HG03565 (cell line): ENCODE data around the gene NDUFS2.

Source experiments
- ATAC-seq: cut with Tn5 transposase; IDR thresholded peaks from one replicate; pipeline ENCODE4 v1.9.1; 2021; ENCODE audit warnings: mild to moderate bottlenecking, moderate library complexity; ENCODE audit not compliant: unreplicated experiment

The NDUFS2 gene

DNA sequence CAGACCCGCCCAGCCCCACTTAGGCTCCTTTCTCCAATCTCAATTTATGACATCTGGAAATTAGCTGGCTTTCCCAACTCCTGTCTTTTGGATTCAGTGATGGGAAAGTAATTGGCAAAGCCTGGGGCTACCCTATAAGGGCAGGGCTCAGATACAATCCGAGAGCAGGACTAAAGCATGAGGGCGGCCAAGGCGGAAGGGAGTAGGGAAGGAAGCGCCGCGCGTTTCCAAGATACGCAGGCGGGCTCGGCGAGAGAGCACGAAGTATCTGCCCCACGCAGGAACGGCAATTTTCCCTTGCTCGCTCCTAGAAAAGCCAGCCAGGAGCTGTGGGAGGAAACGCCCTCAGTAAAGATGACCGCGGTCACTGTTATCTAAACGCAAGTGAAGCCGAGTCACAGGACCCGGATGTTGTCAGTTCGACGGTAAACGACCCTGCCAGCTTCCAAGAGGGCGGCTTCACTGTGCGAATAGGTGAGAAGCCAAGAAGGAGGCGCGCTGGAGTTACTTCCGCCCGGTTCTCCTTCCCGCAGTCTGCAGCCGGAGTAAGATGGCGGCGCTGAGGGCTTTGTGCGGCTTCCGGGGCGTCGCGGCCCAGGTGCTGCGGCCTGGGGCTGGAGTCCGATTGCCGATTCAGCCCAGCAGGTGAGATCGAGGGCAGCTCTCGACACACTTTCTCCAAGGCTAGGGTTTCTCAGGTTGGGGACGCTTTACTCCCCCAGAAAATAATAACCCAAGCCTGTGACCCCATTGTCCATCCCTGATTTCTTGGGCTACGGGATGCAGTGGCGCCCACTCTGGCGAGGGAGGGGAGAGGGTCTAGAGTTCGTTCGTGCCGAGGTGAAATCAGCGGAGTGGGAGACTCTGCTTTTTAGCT, at the start of gene NDUFS2:
Gene NDUFS2, plus strand, starts transcription at position 532 of the 877 bp plus-strand sequence. Its CDS starts 19 bp downstream, at position 551.
- peak; percentile 90 for ATAC-seq

DNA sequence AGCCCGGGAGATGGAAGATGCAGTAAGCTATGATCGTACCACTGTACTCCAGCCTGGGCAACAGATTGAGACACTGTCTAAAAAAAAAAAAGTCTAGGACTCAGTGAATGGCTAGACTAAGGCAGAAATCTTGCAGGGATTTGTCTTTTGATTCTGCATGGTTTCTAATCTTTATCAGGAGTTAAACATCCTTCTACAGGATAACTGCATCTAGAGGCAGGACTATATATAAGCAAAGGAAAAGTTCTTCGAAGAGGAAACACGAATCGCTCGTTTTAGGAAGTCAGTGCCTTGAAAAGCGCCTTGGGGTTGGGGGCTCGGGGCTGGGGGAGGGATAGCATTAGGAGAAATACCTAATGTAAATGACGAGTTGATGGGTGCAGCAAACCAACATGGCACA, 49.0 kb upstream of the NDUFS2 start:
- no peak for ATAC-seq

DNA sequence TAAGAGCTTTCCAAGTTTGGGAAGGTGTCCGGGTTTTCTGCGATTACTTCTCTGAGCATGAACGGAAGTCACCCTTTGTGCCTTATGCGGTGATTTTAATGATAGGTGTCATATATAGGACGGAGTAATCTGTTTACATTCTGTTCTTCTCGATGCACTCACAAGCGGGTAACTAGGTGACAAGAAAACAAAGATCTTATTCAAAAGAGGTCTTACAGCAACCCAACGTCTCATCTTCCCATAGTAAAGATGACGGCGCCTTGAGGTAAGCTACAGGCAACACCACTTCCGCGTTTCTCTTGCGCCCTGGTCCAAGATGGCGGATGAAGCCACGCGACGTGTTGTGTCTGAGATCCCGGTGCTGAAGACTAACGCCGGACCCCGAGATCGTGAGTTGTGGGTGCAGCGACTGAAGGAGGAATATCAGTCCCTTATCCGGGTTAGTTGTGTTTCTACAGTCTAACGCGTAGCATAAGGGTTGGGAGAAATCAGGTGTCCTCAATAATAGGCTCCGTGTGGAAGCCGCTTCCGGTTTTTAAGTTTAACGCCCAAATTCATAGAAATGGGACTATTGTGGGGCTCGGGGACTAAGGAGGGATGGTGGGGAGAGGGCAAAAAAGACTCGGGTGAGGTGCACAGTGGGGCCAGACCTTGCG, 48.4 kb upstream of the NDUFS2 start, which contains the start of gene UFC1:
Gene UFC1, plus strand, starts transcription at position 297 of the 656 bp plus-strand sequence. Its CDS starts 20 bp downstream, at position 317.
- ATAC-seq, result no peak

DNA sequence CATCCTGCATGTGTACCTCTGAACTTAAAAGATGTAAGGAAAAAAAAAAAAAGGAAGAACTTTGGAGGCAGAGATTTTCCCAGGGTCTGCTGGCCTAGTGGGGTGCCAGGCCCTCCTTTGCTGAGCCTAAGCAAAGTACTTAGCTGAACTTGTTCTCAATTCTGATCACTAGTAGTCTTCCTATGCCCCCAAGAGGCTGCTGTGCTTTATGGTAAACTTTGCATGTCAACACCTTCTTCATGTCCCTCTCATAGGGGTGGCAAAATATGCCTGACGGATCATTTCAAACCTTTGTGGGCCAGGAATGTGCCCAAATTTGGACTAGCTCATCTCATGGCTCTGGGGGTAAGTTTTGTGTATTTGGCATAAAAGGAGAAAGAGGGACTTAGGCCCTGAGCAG, 44.3 kb upstream of the NDUFS2 start:
- ATAC-seq, result no peak

DNA sequence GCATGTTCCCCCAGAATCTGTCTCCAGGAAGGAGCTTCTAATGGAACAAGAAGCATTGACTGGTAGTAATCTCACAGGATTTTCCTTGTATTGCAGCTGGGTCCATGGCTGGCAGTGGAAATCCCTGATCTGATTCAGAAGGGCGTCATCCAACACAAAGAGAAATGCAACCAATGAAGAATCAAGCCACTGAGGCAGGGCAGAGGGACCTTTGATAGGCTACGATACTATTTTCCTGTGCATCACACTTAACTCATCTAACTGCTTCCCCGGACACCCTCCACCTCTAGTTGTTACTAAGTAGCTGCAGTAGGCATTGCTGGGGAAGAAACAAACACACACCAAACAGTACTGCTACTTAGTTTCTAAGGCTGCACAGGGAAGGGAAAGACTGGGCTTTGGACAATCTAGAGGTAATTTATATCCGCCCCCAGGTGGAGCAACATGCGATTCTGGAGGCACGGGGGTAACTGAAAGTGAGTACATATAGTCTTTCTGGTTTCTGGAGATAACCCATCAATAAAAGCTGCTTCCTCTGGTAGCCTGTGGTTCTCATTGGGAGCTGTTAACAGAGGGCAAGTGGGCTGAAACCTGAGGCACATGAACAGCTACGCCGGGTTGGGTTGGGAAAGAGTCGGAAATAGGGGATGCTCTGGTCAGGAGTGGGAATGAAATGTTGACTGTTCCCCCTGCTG, 43.7 kb upstream of the NDUFS2 start:
- no peak for ATAC-seq

DNA sequence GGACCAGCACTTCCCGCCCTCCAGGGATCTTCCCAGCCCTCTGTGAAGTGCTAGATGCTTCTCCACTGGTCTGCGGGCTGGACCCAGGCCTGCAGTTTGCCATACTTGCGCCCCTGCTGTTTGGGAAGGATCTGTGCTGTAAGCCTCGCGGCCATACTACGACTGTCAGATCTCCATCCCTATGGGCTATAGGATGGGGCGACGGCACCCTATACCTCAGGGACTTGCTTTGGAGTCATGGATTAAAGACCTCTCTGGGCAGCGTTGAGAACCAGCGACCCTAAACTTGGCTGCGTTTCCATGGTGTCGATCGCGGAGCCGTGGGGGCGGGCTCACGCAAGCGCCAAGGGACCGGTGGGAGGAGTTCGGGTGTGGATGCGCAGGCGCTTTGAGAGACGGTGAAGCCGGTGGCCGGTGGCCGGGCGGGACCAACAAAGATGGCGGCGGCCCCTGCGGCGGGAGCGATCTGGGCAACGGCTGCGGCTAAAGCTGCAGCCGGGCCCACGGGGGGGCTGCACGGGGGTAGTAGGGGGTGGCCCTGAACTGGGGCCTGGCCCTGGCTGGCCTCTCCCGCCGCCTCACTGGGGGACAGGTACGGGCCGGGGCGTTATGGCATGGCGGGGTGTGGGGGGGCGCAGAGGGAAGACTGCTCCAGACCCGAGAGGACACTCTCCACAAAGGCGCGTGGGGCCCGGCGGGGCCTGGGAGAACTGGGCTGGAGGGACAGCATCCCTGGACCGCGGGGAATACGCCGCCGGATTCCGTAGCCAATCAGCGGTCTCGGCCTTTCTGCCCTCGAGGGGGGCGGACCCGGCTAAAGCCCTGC, 42.9 kb upstream of the NDUFS2 start, which contains the start of gene USP21:
Gene USP21, plus strand, starts transcription at position 414 of the 826 bp plus-strand sequence. CDS start 1,141 bp downstream, outside the sequence.
- peak; percentile 71 for ATAC-seq

DNA sequence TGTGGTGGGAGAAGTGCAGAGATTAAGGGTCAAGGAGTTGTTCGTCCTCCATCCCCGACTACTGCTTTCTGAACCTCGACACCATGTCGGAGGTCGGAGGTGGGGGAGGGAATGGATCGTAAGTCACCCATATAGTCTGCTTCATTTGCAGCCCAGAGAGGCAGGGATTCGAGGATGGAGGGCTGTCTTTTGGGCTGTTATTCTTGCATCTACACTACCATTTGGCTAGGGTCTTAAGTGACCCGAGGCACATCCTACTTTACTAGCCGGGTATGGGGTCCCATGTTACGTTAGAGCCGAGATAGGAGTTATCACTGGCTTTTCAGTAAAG, 42.3 kb upstream of the NDUFS2 start:
- ATAC-seq, result no peak

DNA sequence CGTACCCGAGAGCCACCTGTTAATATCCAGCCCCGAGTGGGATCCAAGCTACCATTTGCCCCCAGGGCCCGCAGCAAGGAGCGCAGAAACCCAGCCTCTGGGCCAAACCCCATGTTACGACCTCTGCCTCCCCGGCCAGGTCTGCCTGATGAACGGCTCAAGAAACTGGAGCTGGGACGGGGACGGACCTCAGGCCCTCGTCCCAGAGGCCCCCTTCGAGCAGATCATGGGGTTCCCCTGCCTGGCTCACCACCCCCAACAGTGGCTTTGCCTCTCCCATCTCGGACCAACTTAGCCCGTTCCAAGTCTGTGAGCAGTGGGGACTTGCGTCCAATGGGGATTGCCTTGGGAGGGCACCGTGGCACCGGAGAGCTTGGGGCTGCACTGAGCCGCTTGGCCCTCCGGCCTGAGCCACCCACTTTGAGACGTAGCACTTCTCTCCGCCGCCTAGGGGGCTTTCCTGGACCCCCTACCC, 41.5 kb upstream of the NDUFS2 start:
- ATAC-seq, result no peak

DNA sequence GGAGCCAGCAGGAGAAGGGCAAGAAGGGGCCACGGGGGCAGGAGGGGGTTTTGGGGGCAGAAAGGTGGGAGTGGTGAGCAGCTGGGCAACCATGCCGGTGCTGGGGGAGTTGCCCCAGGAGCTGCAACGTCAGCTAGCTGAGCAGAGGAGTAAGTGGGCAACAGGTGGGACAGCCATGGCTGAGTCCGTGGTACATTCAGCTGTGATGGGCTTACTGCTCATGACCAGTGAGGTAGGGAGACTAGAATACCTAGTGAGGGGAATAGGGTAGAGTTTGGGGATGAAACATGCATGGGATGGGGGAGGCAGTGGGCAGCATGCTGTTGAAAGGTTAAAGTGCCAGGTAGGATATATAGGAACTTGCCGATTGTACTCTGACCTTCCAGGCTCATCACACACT, 40.5 kb upstream of the NDUFS2 start:
- ATAC-seq, result no peak

DNA sequence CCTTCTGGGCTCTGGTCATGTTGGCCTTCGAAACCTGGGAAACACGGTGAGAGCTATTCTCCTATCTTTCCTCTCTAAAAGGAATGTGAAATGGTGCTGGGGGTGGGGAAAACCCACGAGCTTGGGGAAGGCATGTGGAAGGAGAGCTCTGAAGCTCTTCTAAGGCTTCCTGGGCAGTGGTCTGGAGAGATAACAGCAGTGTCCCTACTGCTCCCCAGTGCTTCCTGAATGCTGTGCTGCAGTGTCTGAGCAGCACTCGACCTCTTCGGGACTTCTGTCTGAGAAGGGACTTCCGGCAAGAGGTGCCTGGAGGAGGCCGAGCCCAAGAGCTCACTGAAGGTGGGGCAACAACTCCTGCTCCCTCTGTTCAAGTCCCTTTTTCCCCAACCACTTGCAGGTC, 40.1 kb upstream of the NDUFS2 start:
- no peak for ATAC-seq

DNA sequence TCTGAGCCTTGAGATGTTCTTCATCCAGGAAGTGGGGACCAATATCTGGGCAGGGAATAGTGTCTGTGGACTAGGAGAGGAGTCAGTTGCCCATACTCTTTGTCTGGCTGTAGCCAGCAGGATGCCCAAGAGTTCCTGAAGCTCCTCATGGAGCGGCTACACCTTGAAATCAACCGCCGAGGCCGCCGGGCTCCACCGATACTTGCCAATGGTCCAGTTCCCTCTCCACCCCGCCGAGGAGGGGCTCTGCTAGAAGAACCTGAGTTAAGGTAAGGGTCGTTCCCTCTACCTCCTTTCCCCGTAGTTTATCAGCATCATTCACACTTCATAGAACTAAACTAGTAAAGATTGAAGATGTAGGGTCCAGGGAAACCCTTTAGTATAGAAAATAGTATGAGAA, 39.4 kb upstream of the NDUFS2 start:
- no peak for ATAC-seq

DNA sequence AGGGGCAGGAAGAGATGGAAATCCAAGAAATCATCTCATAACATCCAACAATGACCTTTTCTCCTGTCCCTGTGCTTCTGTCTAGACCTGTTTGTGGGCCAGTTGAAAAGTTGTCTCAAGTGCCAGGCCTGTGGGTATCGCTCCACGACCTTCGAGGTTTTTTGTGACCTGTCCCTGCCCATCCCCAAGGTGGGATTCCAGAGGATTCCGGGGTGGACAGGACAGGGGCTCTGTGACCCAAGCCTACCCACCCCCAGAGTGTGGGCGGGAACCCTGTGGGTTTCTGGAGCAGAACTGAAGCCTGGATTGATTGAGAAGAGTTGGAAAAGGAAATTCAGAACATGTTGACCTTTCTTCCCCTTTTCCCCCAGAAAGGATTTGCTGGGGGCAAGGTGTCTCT, 38.4 kb upstream of the NDUFS2 start:
- no peak for ATAC-seq

DNA sequence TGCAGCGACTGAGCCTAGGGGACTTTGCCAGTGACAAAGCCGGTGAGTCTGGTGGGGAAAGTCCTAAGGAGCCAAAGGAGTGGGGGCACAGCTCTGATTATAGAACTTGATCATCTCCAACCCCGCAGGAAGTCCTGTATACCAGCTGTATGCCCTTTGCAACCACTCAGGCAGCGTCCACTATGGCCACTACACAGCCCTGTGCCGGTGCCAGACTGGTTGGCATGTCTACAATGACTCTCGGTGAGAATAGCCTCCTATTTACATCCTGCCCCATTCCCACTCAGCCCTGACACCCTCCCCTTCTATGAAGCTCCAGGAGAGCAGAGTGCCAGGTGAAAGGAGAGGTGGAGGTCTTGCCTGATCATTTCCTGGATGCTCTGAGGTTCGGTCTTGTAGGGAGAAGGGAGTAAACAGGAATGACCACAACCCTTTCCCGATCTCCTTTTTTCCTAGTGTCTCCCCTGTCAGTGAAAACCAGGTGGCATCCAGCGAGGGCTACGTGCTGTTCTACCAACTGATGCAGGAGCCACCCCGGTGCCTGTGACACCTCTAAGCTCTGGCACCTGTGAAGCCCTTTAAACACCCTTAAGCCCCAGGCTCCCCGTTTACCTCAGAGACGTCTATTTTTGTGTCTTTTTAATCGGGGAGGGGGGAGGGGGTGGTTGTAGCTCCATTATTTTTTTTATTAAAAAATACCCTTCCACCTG, 37.1 kb upstream of the NDUFS2 start:
- ATAC-seq, result no peak

DNA sequence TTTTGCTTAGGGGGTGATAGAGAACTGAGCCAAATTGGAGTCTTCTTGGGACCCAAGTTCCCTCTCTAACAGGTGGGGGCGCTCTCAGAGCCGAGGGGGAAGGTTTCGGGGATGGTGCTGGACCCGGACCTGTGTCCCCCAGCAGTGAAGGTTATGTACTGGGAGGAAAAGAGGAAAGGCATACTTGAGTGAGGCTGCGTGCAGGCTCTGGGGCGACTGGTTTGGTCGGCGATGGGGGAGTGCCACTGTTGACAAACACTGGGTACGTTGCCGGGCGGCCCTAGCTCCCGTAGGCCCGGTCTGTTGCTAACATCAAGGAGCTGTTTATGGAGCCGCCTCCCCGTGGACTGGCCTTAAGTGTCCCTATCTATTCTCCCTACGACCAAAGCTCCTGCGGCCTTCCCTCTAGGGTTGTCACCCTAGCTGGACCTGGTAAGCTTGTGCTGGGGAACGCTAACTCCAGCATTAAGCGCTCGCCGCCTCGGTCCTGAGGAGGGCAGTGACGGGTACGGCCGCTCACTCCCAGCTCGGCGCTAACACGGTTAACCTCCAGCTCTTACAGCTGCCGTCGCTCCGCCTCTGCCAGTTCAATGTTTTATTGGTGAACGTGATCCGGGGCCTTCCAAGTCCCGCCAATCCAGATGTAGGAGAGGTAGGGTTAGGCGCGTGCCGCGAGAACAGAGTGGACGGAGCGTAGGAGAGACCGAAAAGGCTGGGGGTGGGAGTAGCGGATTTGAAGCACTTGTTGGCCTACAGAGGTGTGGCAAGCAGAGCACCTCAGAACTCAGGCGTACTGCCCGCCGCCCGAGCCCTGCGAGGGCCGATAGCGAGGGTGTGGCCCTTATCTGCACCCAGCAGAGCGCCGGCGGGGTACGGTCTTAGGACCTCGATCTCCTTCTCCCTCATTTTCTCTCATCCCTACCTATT, 36.2 kb upstream of the NDUFS2 start, which contains the start of gene PPOX:
Gene PPOX, plus strand, starts transcription at position 685 of the 927 bp plus-strand sequence. CDS start 422 bp downstream, outside the sequence.
- peak; percentile 91 for ATAC-seq

DNA sequence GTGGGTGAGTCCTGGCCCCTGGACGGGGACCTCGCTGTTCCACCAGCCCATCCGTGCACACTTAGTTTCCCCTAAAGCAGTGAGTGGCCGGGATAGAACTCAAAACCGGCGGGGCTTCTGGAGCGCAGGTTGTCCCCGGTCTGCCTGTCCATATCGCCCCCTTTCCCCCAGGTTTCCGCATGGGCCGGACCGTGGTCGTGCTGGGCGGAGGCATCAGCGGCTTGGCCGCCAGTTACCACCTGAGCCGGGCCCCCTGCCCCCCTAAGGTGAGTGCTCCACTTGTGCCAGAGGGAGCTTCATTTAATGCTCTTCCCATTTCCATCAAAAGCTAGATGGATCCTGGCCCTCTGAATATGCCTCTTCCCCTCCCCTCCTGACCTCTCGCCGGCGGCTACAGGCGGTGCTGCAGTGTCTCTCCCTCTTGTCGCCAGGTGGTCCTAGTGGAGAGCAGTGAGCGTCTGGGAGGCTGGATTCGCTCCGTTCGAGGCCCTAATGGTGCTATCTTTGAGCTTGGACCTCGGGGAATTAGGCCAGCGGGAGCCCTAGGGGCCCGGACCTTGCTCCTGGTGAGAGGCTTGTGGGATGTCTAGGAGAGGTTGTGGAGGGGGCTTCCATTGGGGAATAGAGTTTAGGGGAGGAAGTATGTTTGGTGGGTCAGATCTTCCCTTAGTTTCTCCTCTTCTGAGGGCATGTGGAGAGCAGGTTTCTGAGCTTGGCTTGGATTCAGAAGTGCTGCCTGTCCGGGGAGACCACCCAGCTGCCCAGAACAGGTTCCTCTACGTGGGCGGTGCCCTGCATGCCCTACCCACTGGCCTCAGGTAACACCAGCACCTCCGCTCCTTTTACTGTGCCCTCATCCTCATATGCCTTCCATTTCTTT, 35.3 kb upstream of the NDUFS2 start:
- no peak for ATAC-seq

DNA sequence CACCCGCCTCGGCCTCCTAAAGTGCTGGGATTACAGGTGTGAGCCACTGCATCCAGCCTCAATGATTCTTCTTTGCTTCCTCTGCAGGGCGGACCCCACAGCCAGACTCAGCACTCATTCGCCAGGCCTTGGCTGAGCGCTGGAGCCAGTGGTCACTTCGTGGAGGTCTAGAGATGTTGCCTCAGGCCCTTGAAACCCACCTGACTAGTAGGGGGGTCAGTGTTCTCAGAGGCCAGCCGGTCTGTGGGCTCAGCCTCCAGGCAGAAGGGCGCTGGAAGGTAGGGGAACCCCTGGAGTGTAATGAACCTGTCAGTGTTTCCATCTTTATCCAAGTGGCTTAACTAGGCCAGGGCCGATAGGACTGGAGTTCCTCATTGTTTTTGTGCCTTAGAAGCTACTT, 33.3 kb upstream of the NDUFS2 start:
- ATAC-seq, result no peak

DNA sequence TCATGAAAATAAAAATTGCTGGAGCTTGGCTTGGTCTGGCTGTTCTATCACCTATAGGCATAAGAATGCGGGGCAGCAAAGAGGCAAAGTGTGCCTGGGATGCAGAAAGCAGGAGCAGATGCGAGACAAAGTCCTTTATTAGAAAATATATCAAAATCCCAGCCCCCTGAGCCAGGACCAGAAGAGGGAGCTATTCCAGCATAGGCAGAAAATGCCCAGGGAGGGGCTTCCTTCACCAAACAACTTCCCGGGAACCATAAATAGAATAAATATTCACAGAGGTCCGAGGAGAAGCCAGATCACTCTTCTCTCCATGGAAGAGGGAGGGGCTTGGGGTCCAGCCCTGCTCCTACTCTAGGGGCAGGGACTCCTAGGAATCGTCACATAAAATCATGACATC, 31.0 kb upstream of the NDUFS2 start:
- ATAC-seq, result no peak

DNA sequence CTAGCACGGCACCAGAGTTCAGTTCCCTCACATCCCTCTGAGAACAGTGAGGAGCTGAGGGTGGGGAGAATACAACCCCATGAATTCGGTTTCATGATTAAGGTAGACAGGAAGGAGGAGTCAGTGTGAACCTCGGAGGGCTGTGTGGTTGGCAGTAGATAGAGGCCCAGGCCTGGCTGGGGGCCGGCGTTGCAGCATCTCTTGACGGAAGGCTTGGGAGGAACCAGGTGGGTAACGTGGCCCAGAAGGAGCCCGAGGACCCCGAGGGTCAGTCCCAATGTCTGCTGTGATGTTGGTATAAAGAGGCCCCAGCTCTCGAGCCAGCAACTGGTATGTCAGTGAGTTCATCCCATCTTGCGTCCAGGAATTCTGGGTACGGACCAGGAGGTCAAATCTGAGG, 30.5 kb upstream of the NDUFS2 start:
- ATAC-seq, result no peak
